ENCODE results near the gene GUCD1.

The GUCD1 gene

GRCh38 chr22:24512043-24512442 lies 42.9 kb downstream of the GUCD1 start:
- no peaks in the 10 kb centered on the region for H3K9me3 Mint-ChIP-seq
- peaks cover 15% of the 10 kb centered on the region for H3K4me1 Mint-ChIP-seq
- ATAC-seq (no peak), DNase-seq (ENCODE audit: low spot score in 2 of 2) (no peak)
- H3K36me3 Mint-ChIP-seq, result no peaks in the 10 kb centered on the region
- H3K4me3 Mint-ChIP-seq, result no peak overlapping the region
- H3K27ac Mint-ChIP-seq, result no peak overlapping the region

- DNase-seq (ENCODE audit: low spot score in 2 of 2) (no peak), ATAC-seq (no peak)
- no peak overlapping the region for H3K4me3 Mint-ChIP-seq
- peaks cover 15% of the 10 kb centered on the region for H3K4me1 Mint-ChIP-seq
- no peaks in the 10 kb centered on the region for H3K36me3 Mint-ChIP-seq
- H3K27ac Mint-ChIP-seq, result no peak overlapping the region
- no peaks in the 10 kb centered on the region for H3K9me3 Mint-ChIP-seq
Observed at GRCh38 chr22:24510637-24511625, 44.0 kb downstream of the GUCD1 start.

GRCh38 chr22:24507716-24508115 lies 47.2 kb downstream of the GUCD1 start:
- H3K36me3 Mint-ChIP-seq, result no peaks in the 10 kb centered on the region
- peaks cover 21% of the 10 kb centered on the region for H3K4me1 Mint-ChIP-seq
- H3K27ac Mint-ChIP-seq, result peak overlapping the region; percentile 17
- H3K4me3 Mint-ChIP-seq, result no peak overlapping the region
- no peak for DNase-seq (ENCODE audit: low spot score in 2 of 2)
- H3K9me3 Mint-ChIP-seq, result no peaks in the 10 kb centered on the region
- no peak for ATAC-seq

GRCh38 chr22:24506802-24507438 lies 48.0 kb downstream of the GUCD1 start:
- H3K27ac Mint-ChIP-seq, result peak overlapping the region; percentile 66
- no peak for ATAC-seq
- H3K4me3 Mint-ChIP-seq, result no peak overlapping the region
- DNase-seq (ENCODE audit: low spot score in 2 of 2), result no peak
- no peaks in the 10 kb centered on the region for H3K9me3 Mint-ChIP-seq
- H3K4me1 Mint-ChIP-seq, result peaks cover 22% of the 10 kb centered on the region
- H3K36me3 Mint-ChIP-seq, result no peaks in the 10 kb centered on the region

GRCh38 chr22:24504956-24505736 lies 49.8 kb downstream of the GUCD1 start:
- Mint-ChIP-seq H3K27ac (no peak overlapping the region), H3K36me3 (no peaks in the 10 kb centered on the region), H3K4me3 (no peak overlapping the region), H3K4me1 (peaks cover 13% of the 10 kb centered on the region), H3K9me3 (no peaks in the 10 kb centered on the region)
- DNase-seq (ENCODE audit: low spot score in 2 of 2), result no peak
- no peak for ATAC-seq

GRCh38 chr22:24504540-24504939 lies 50.4 kb downstream of the GUCD1 start:
- peaks cover 13% of the 10 kb centered on the region for H3K4me1 Mint-ChIP-seq
- DNase-seq (ENCODE audit: low spot score in 2 of 2), result no peak
- H3K4me3 Mint-ChIP-seq, result no peak overlapping the region
- H3K27ac Mint-ChIP-seq, result no peak overlapping the region
- no peaks in the 10 kb centered on the region for H3K9me3 Mint-ChIP-seq
- no peak for ATAC-seq
- no peaks in the 10 kb centered on the region for H3K36me3 Mint-ChIP-seq

- DNase-seq (ENCODE audit: low spot score in 2 of 2) (no peak), ATAC-seq (no peak)
- no peaks in the 10 kb centered on the region for H3K36me3 Mint-ChIP-seq
- peaks cover 13% of the 10 kb centered on the region for H3K4me1 Mint-ChIP-seq
- no peaks in the 10 kb centered on the region for H3K9me3 Mint-ChIP-seq
- H3K27ac Mint-ChIP-seq, result no peak overlapping the region
- H3K4me3 Mint-ChIP-seq, result no peak overlapping the region
Observed at GRCh38 chr22:24503843-24504338, 51.0 kb downstream of the GUCD1 start.

GRCh38 chr22:24503137-24503842 lies 51.6 kb downstream of the GUCD1 start:
- DNase-seq (ENCODE audit: low spot score in 2 of 2), result peak; percentile 47 to 74
- peak; percentile 88 for ATAC-seq
- H3K9me3 Mint-ChIP-seq, result no peaks in the 10 kb centered on the region
- peaks cover 13% of the 10 kb centered on the region for H3K4me1 Mint-ChIP-seq
- H3K4me3 Mint-ChIP-seq, result no peak overlapping the region
- no peaks in the 10 kb centered on the region for H3K36me3 Mint-ChIP-seq
- peak overlapping the region; percentile 2 for H3K27ac Mint-ChIP-seq

GRCh38 chr22:24502541-24502940 lies 52.4 kb downstream of the GUCD1 start:
- H3K36me3 Mint-ChIP-seq, result no peaks in the 10 kb centered on the region
- no peak overlapping the region for H3K4me3 Mint-ChIP-seq
- peak overlapping the region; percentile 2 for H3K27ac Mint-ChIP-seq
- no peaks in the 10 kb centered on the region for H3K9me3 Mint-ChIP-seq
- H3K4me1 Mint-ChIP-seq, result peaks cover 13% of the 10 kb centered on the region
- DNase-seq (ENCODE audit: low spot score in 2 of 2) (no peak), ATAC-seq (no peak)

GRCh38 chr22:24502034-24502433 lies 52.9 kb downstream of the GUCD1 start:
- Mint-ChIP-seq H3K4me1 (peaks cover 13% of the 10 kb centered on the region), H3K27ac (no peak overlapping the region), H3K36me3 (no peaks in the 10 kb centered on the region), H3K4me3 (no peak overlapping the region), H3K9me3 (no peaks in the 10 kb centered on the region)
- DNase-seq (ENCODE audit: low spot score in 2 of 2) (no peak), ATAC-seq (no peak)

GRCh38 chr22:24501301-24502005 lies 53.5 kb downstream of the GUCD1 start:
- no peak for ATAC-seq
- DNase-seq (ENCODE audit: low spot score in 2 of 2), result no peak
- H3K4me1 Mint-ChIP-seq, result peaks cover 13% of the 10 kb centered on the region
- H3K27ac Mint-ChIP-seq, result no peak overlapping the region
- H3K4me3 Mint-ChIP-seq, result no peak overlapping the region
- no peaks in the 10 kb centered on the region for H3K9me3 Mint-ChIP-seq
- H3K36me3 Mint-ChIP-seq, result no peaks in the 10 kb centered on the region

- peaks cover 13% of the 10 kb centered on the region for H3K4me1 Mint-ChIP-seq
- DNase-seq (ENCODE audit: low spot score in 2 of 2) (no peak), ATAC-seq (no peak)
- H3K9me3 Mint-ChIP-seq, result no peaks in the 10 kb centered on the region
- peak overlapping the region; percentile 80 for H3K27ac Mint-ChIP-seq
- no peaks in the 10 kb centered on the region for H3K36me3 Mint-ChIP-seq
- H3K4me3 Mint-ChIP-seq, result no peak overlapping the region
Observed at GRCh38 chr22:24500277-24500820, 54.6 kb downstream of the GUCD1 start.

GRCh38 chr22:24499706-24500276 lies 55.1 kb downstream of the GUCD1 start:
- peaks cover 13% of the 10 kb centered on the region for H3K4me1 Mint-ChIP-seq
- DNase-seq (ENCODE audit: low spot score in 2 of 2) (no peak), ATAC-seq (no peak)
- no peak overlapping the region for H3K4me3 Mint-ChIP-seq
- H3K27ac Mint-ChIP-seq, result peak overlapping the region; percentile 80
- H3K9me3 Mint-ChIP-seq, result no peaks in the 10 kb centered on the region
- no peaks in the 10 kb centered on the region for H3K36me3 Mint-ChIP-seq

- Mint-ChIP-seq H3K9me3 (no peaks in the 10 kb centered on the region), H3K4me1 (peaks cover 12% of the 10 kb centered on the region), H3K27ac (peak overlapping the region; percentile 33), H3K36me3 (no peaks in the 10 kb centered on the region), H3K4me3 (no peak overlapping the region)
- DNase-seq (ENCODE audit: low spot score in 2 of 2) (no peak), ATAC-seq (no peak)
Observed at GRCh38 chr22:24498824-24499223, 56.1 kb downstream of the GUCD1 start.

All from stimulated activated effector memory CD8-positive, alpha-beta T cell treated with anti-CD3 and anti-CD28 coated beads, Interleukin-12 subunit alpha, Interleukin-12 subunit beta, amount 100 ng/mL, for 72 hours (primary cell).